Measurements from ENCODE around the gene WDR1.

Gene WDR1

GRCh38 chr4:10066206-10066605 lies 50.4 kb downstream of the WDR1 start:
- Histone ChIP-seq H3K9me3 (ENCODE audit: insufficient read depth, low read length, severe bottlenecking) (no peaks in the 10 kb centered on the region), H3K36me3 (ENCODE audit: insufficient read depth, low read length) (no peaks in the 10 kb centered on the region), H3K79me2 (ENCODE audit: insufficient read depth, low read length) (no peaks in the 10 kb centered on the region), H3K4me3 (ENCODE audit: low read depth in 1 of 2, low read length in 2 of 2) (no peak overlapping the region), H4K20me1 (ENCODE audit: insufficient read depth, low read length) (no peaks in the 10 kb centered on the region), H3K4me1 (ENCODE audit: insufficient read depth, low read length) (no peaks in the 10 kb centered on the region), H3K9ac (ENCODE audit: low read depth, low read length) (no peak overlapping the region), H3K27me3 (ENCODE audit: insufficient read depth, low read length, poor library complexity) (no peaks in the 10 kb centered on the region), H3K27ac (ENCODE audit: low read length) (no peak overlapping the region), H2AFZ (ENCODE audit: low read depth, low read length) (no peak overlapping the region), H3K4me2 (ENCODE audit: insufficient read depth, low read length) (no peak overlapping the region)
- no peak for TF ChIP-seq EZH2 (IDR thresholded peaks at IDR 0.05; ENCODE audit: borderline replicate concordance, low read depth, low read length, severe bottlenecking)
- TF ChIP-seq, protein P1, sequence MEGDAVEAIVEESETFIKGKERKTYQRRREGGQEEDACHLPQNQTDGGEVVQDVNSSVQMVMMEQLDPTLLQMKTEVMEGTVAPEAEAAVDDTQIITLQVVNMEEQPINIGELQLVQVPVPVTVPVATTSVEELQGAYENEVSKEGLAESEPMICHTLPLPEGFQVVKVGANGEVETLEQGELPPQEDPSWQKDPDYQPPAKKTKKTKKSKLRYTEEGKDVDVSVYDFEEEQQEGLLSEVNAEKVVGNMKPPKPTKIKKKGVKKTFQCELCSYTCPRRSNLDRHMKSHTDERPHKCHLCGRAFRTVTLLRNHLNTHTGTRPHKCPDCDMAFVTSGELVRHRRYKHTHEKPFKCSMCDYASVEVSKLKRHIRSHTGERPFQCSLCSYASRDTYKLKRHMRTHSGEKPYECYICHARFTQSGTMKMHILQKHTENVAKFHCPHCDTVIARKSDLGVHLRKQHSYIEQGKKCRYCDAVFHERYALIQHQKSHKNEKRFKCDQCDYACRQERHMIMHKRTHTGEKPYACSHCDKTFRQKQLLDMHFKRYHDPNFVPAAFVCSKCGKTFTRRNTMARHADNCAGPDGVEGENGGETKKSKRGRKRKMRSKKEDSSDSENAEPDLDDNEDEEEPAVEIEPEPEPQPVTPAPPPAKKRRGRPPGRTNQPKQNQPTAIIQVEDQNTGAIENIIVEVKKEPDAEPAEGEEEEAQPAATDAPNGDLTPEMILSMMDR (IDR thresholded peaks at IDR 0.05; ENCODE audit: borderline replicate concordance, extremely low read depth, low read length, poor library complexity, severe bottlenecking), result no peak
- ATAC-seq (ENCODE audit: insufficient read depth, low read depth) (no peak), DNase-seq (no peak)

DNA sequence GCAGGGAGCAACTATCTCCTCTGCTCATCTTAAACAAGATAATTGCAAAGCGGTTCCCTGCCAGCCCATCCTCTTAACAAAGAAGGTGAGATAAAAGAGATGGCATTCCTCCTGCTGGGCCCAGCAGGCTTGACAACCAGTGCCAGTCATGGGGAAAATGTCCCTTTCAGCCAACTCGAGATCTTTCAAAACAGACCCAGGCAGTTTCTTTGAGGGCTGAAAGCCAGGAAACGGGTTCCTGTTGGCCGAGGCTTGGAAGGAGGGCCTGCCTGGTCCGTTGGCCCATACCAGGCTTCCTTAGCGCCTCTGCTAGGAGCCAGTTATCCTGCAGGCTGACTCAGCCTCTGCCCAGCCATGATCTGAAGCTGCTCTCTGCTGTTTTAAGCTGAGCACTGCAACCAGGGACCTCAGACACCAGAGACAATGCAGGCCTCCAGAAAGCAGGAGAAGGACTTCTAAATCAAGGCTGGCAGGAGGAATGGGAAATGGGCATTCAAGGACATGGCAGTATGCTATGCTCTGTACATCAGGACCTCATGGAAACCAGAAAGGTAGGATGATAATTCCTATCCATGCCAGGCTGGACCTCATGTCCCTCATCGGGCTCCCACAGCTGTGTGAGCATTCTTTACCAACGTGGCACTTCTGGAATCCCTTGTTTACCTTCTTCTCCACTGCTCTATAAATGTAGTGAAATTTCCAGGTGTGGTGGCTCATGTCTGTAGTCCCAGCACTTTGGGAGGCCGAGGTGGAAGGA lies 52.9 kb downstream of the WDR1 start:
- DNase-seq, result no peak
- TF ChIP-seq, protein P1 (IDR thresholded peaks at IDR 0.05; ENCODE audit: borderline replicate concordance, extremely low read depth, low read length, poor library complexity, severe bottlenecking), result peak; percentile 21
- no peak for TF ChIP-seq EZH2 (IDR thresholded peaks at IDR 0.05; ENCODE audit: borderline replicate concordance, low read depth, low read length, severe bottlenecking)
- Histone ChIP-seq H3K27me3 (ENCODE audit: insufficient read depth, low read length, poor library complexity) (no peaks in the 10 kb centered on the region), H2AFZ (ENCODE audit: low read depth, low read length) (no peak overlapping the region), H3K4me3 (ENCODE audit: low read depth in 1 of 2, low read length in 2 of 2) (no peak overlapping the region), H3K36me3 (ENCODE audit: insufficient read depth, low read length) (no peaks in the 10 kb centered on the region), H3K79me2 (ENCODE audit: insufficient read depth, low read length) (no peaks in the 10 kb centered on the region), H4K20me1 (ENCODE audit: insufficient read depth, low read length) (no peaks in the 10 kb centered on the region), H3K9ac (ENCODE audit: low read depth, low read length) (no peak overlapping the region), H3K4me1 (ENCODE audit: insufficient read depth, low read length) (no peaks in the 10 kb centered on the region), H3K9me3 (ENCODE audit: insufficient read depth, low read length, severe bottlenecking) (no peaks in the 10 kb centered on the region), H3K27ac (ENCODE audit: low read length) (no peak overlapping the region), H3K4me2 (ENCODE audit: insufficient read depth, low read length) (no peak overlapping the region)
- ATAC-seq (ENCODE audit: insufficient read depth, low read depth), result peak; percentile 37; the same call in 1 of the 3 replicates

DNA sequence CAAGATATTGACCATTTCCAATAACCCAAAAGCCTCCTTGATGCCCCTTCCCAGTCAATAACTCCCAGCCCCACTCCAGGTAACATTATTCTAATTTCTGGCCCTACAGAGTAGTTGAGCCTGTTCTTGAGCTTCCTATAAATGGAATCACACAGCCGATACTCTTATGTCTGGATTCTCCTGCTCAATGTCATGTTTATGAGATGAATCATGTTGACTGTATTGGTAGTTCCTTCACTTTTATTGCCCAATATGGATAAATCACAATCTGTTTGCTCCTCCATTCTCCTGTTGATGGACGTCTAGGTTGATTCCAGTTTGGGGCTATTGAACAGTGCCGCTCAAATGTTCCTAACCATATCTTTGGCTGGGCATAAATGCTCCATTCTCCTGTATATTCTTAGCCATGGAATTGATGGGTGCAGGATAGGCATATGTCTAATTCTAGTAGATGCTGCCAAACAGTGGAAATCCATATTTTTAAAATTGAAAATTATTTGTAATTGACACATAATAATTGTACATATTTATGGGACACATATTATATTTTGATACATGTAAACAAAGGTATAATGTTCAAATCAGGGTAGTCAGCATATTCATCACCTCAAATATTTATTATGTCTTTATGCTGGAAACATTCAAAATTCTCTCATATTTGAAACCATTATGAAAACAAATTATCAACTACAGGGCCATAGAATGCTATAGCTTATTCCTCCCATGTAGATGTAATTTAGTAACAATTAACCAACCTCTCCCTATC lies 54.8 kb downstream of the WDR1 start:
- Histone ChIP-seq H3K36me3 (ENCODE audit: insufficient read depth, low read length) (no peaks in the 10 kb centered on the region), H3K4me1 (ENCODE audit: insufficient read depth, low read length) (no peaks in the 10 kb centered on the region), H4K20me1 (ENCODE audit: insufficient read depth, low read length) (no peaks in the 10 kb centered on the region), H2AFZ (ENCODE audit: low read depth, low read length) (no peak overlapping the region), H3K4me2 (ENCODE audit: insufficient read depth, low read length) (no peak overlapping the region), H3K9me3 (ENCODE audit: insufficient read depth, low read length, severe bottlenecking) (no peaks in the 10 kb centered on the region), H3K79me2 (ENCODE audit: insufficient read depth, low read length) (no peaks in the 10 kb centered on the region), H3K27ac (ENCODE audit: low read length) (no peak overlapping the region), H3K4me3 (ENCODE audit: low read depth in 1 of 2, low read length in 2 of 2) (no peak overlapping the region), H3K9ac (ENCODE audit: low read depth, low read length) (no peak overlapping the region), H3K27me3 (ENCODE audit: insufficient read depth, low read length, poor library complexity) (no peaks in the 10 kb centered on the region)
- TF ChIP-seq, protein P1 (IDR thresholded peaks at IDR 0.05; ENCODE audit: borderline replicate concordance, extremely low read depth, low read length, poor library complexity, severe bottlenecking), result no peak
- no peak for TF ChIP-seq EZH2 (IDR thresholded peaks at IDR 0.05; ENCODE audit: borderline replicate concordance, low read depth, low read length, severe bottlenecking)
- ATAC-seq (ENCODE audit: insufficient read depth, low read depth), result no peak
- no peak for DNase-seq
